ENCODE measurements around the gene COMT. TPM values are rescaled to one million over a fixed set of nuclear protein-coding genes. Genes with fewer than 3 reads are reported as not detected.
A peak's percentile ranks its signal among the peaks of the same experiment; 100 is the strongest.

The COMT gene
- total and polyA plus RNA-seq, 9 of the 15 experiments (the other 6 are each of a cell fraction or from before 2014, with no cell fraction given): 12.5 to 351 (median 155) TPM

DNA sequence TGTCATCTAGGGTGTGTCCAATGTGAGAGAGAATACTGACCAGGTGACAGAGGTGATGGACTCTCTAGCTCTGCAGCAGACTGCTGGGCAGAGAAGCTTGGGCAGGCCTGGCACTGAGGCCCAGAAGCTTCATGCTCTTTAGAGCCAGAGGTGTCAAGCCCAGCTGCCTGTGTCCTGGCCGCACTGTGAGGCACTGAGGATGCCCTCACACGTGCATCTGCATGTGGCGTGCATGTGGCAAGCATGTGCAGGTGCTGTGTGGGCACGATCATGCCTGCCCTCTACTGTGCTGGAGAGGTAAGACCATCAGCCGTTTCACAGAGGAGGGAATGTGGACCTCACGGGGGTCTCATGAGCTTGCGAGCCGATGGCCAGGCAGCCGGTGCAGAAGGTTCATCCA is 15.9 kb downstream of the COMT start (continued):
- TF ChIP-seq, protein P1, sequence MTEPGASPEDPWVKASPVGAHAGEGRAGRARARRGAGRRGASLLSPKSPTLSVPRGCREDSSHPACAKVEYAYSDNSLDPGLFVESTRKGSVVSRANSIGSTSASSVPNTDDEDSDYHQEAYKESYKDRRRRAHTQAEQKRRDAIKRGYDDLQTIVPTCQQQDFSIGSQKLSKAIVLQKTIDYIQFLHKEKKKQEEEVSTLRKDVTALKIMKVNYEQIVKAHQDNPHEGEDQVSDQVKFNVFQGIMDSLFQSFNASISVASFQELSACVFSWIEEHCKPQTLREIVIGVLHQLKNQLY (CRISPR knock-in tag; conservative IDR thresholded peaks at IDR 0.05): peak in 1 of 2 experiments; percentile 82; a peak in 1 of 4 replicates
- TF ChIP-seq KDM4B (IDR thresholded peaks at IDR 0.05; ENCODE audit: borderline replicate concordance in 2 of 2, low read depth in 1 of 2) (no peak), POLR2A (conservative IDR thresholded peaks at IDR 0.05) (peak; percentile 47; the same call in 1 of the 2 replicates), NR4A1 (CRISPR knock-in tag; IDR thresholded peaks at IDR 0.05) (peak; percentile 47; the same call in 1 of the 2 replicates), NR4A1 (tag; IDR thresholded peaks at IDR 0.05) (no peak), ZNF764 (CRISPR knock-in tag; IDR thresholded peaks at IDR 0.05; ENCODE audit: low read depth) (0 out of 2 replicates have a peak, but pooled peaks have one; percentile 47), MYC (IDR thresholded peaks at IDR 0.05; ENCODE audit: low read depth, low read length) (peak; percentile 29; the same call in 1 of the 2 replicates), MYC (CRISPR knock-in tag; IDR thresholded peaks at IDR 0.05; ENCODE audit: borderline replicate concordance, low read depth) (no peak), BHLHE40 (IDR thresholded peaks at IDR 0.05; ENCODE audit: low read length) (0 out of 2 replicates have a peak, but pooled peaks have one; percentile 20), L3MBTL2 (IDR thresholded peaks at IDR 0.05) (peak; percentile 62; the same call in 1 of the 2 replicates), MAZ (CRISPR knock-in tag; conservative IDR thresholded peaks at IDR 0.05 in 1 of 2, IDR thresholded peaks at IDR 0.05 in 1 of 2) (no peak), WHSC1 (IDR thresholded peaks at IDR 0.05; ENCODE audit: low read length) (peak; percentile 96), MTA1 (IDR thresholded peaks at IDR 0.05; ENCODE audit: borderline replicate concordance) (no peak), POLR2AphosphoS2 (IDR thresholded peaks at IDR 0.05; ENCODE audit: low read length) (peak; percentile 52; the same call in 1 of the 2 replicates)
- TF ChIP-seq, protein P2, sequence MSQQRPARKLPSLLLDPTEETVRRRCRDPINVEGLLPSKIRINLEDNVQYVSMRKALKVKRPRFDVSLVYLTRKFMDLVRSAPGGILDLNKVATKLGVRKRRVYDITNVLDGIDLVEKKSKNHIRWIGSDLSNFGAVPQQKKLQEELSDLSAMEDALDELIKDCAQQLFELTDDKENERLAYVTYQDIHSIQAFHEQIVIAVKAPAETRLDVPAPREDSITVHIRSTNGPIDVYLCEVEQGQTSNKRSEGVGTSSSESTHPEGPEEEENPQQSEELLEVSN (IDR thresholded peaks at IDR 0.05; ENCODE audit: borderline replicate concordance in 1 of 2, extremely low read depth in 1 of 2, insufficient read depth in 1 of 2, insufficient read length in 1 of 2, low read depth in 1 of 2, low read length in 1 of 2, poor library complexity in 1 of 2, severe bottlenecking in 1 of 2): peak; percentile 34 to 47
- TF ChIP-seq, protein P3, sequence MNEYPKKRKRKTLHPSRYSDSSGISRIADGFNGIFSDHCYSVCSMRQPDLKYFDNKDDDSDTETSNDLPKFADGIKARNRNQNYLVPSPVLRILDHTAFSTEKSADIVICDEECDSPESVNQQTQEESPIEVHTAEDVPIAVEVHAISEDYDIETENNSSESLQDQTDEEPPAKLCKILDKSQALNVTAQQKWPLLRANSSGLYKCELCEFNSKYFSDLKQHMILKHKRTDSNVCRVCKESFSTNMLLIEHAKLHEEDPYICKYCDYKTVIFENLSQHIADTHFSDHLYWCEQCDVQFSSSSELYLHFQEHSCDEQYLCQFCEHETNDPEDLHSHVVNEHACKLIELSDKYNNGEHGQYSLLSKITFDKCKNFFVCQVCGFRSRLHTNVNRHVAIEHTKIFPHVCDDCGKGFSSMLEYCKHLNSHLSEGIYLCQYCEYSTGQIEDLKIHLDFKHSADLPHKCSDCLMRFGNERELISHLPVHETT (CRISPR knock-in tag; conservative IDR thresholded peaks at IDR 0.05 in 1 of 2, IDR thresholded peaks at IDR 0.05 in 1 of 2): no peak
